Colonic mucosa (tissue), 4 donors: ENCODE results near the gene DCAF17. TPM values are rescaled to one million over a fixed set of nuclear protein-coding genes. Genes with fewer than 3 reads are reported as not detected.

Experiments used
- DNase-seq: peaks from one replicate; pipeline ENCODE4 v3.0.0-alpha.2; 2020
- H3K27ac ChIP-seq: fragments of 200-600 bp; one replicate; pipeline ENCODE4 v1.8.0; 2021
- H3K27me3 ChIP-seq: fragments of 200-600 bp; one replicate; pipeline ENCODE4 v1.8.0; 2021
- H3K36me3 ChIP-seq: fragments of 200-600 bp; one replicate; pipeline ENCODE4 v1.8.0; 2021
- H3K4me1 ChIP-seq: fragments of 200-600 bp; one replicate; pipeline ENCODE4 v1.8.0; 2021; ENCODE audit warnings: mild to moderate bottlenecking
- H3K4me3 ChIP-seq: fragments of 200-600 bp; one replicate; pipeline ENCODE4 v1.8.0; 2021
- H3K9ac ChIP-seq, 2 donors: one replicate each; pipeline ENCODE4 v1.7.0; 2013; ENCODE audit warnings: control low read depth in 2 of 2, low read depth in 2 of 2, low read length in 2 of 2
- H3K9me3 ChIP-seq: fragments of 200-600 bp; one replicate; pipeline ENCODE4 v1.8.0; 2021
- intact Hi-C: fragments of 100-400 bp; cut with DNase I; formaldehyde crosslinking; loops from one replicate; pipeline ENCODE4 v1.14.1; 2022
- total RNA-seq, 2 donors: library from RNA; stranded (reverse); fragmentation: NEBNext Ultra II Directional in 1 of 2; extraction: Animal tissue kit (Norgen Biotek cat#: 25700) in 1 of 2; gene quantifications; one replicate each; pipeline ENCODE4 v1.2.1, GENCODE V29; 2021
- TF ChIP-seq, protein P1 (sequence below): fragments of 200-600 bp; IDR thresholded peaks from one replicate; pipeline ENCODE4 v1.8.0; 2022; ENCODE audit warnings: antibody characterized with exemption, mild to moderate bottlenecking
- donor health status: healthy.
- donor health status: DM: no; HTN: no; CAD: no.
- donor health status: DM: no; HTN: no; CAD: no.

The DCAF17 gene
- total RNA-seq, 2 donors from 2014 or later = 9.7 to 10.2 TPM

DNA sequence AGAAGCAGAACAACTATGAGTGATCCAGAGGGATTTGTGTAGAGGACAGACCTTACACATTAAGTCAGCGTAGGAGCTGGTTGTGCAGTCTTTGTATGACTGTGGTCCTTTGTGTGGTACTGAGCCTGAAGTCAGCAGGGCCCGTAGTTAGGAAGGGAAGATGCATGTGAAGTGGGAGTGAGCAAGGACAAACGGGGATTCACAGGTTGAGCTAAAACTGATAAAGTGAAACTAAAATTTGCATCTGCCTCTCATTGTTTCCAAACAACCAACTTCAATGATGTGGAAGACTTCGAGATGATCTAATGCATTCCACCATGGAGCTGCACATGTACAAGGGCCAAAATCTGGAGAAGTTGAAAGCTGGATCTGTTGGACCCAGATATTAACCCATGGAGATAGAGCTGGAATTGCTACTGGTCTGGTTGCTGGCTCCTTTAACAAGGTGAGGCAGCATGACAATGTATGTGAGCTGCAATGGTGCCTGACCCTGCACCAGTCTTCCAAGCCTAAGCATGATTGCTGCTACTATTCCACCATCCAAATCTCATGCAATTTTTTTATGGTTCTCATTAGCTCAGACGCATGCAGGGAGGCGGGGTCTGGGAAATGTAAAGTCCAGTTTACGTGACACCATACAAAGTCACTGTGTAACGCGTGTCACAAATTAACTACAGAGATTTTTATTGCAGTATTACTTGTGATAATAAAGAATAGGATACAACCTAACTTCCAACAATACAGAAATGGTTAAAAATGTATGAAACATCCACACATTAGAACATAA is 76.1 kb downstream of the DCAF17 start:
- H3K27me3 ChIP-seq = no peaks in the 10 kb centered on the region
- no peaks in the 10 kb centered on the region for H3K9me3 ChIP-seq
- H3K4me1 ChIP-seq = no peaks in the 10 kb centered on the region
- no peak for DNase-seq
- no peak overlapping the region for H3K9ac ChIP-seq
- intact Hi-C loops = no loop called here
- no peak overlapping the region for H3K4me3 ChIP-seq
- TF ChIP-seq, protein P1, sequence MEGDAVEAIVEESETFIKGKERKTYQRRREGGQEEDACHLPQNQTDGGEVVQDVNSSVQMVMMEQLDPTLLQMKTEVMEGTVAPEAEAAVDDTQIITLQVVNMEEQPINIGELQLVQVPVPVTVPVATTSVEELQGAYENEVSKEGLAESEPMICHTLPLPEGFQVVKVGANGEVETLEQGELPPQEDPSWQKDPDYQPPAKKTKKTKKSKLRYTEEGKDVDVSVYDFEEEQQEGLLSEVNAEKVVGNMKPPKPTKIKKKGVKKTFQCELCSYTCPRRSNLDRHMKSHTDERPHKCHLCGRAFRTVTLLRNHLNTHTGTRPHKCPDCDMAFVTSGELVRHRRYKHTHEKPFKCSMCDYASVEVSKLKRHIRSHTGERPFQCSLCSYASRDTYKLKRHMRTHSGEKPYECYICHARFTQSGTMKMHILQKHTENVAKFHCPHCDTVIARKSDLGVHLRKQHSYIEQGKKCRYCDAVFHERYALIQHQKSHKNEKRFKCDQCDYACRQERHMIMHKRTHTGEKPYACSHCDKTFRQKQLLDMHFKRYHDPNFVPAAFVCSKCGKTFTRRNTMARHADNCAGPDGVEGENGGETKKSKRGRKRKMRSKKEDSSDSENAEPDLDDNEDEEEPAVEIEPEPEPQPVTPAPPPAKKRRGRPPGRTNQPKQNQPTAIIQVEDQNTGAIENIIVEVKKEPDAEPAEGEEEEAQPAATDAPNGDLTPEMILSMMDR = no peak
- H3K27ac ChIP-seq = no peak overlapping the region
- H3K36me3 ChIP-seq = no peaks in the 10 kb centered on the region

DNA sequence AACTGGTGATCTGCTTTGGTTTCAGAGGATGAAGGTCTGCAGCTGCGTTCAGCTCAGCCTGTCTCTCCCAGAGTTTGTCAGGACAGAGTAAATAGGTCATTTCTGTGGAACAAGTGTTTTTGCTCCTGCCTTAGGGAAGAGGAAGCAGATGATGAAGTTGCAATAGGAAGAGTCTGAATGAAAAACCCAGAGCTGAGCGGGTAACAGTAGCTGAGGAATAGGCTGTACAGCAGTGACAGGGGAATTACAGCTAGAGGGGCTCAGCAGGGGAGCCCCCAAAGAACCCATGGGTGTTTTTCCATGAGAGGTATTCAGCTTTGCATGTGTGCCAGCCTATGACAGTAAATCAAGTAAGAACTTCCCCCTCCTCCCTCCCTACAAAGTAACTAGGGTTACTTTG is 78.0 kb downstream of the DCAF17 start:
- Histone ChIP-seq H3K4me3 (no peak overlapping the region), H3K36me3 (no peaks in the 10 kb centered on the region), H3K27ac (no peak overlapping the region), H3K9ac (no peak overlapping the region), H3K4me1 (no peaks in the 10 kb centered on the region), H3K9me3 (no peaks in the 10 kb centered on the region), H3K27me3 (no peaks in the 10 kb centered on the region)
- intact Hi-C loops = no loop called here
- DNase-seq = no peak
- TF ChIP-seq, protein P1 = no peak

DNA sequence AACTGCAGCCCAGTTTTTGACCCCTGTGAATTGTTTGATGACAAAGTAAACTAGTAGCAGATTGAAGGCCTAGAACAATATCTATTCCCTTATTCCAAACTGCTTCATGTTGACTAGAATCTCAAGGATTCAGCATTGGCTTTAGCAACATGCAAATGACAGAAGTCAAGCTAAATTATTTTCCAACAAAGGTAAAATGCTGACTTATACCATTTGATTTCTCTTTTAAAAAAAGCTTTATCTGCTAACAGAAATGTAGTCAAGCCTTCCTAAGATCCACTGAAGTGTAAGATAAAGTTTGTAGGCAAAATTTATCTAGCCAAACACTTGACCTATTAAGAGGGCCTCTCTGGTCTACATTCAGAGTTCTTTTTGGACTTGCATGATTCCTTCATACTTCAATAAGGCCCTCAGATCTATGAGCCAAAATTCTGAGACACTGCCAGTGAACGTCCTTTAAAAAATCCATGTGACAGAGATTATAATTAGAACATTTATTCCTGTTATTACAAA is 78.7 kb downstream of the DCAF17 start:
- TF ChIP-seq, protein P1 = no peak
- DNase-seq = no peak
- H3K36me3 ChIP-seq = no peaks in the 10 kb centered on the region
- H3K9ac ChIP-seq = no peak overlapping the region
- H3K9me3 ChIP-seq = no peaks in the 10 kb centered on the region
- intact Hi-C loops = no loop called here
- no peaks in the 10 kb centered on the region for H3K4me1 ChIP-seq
- H3K27ac ChIP-seq = no peak overlapping the region
- no peaks in the 10 kb centered on the region for H3K27me3 ChIP-seq
- no peak overlapping the region for H3K4me3 ChIP-seq

DNA sequence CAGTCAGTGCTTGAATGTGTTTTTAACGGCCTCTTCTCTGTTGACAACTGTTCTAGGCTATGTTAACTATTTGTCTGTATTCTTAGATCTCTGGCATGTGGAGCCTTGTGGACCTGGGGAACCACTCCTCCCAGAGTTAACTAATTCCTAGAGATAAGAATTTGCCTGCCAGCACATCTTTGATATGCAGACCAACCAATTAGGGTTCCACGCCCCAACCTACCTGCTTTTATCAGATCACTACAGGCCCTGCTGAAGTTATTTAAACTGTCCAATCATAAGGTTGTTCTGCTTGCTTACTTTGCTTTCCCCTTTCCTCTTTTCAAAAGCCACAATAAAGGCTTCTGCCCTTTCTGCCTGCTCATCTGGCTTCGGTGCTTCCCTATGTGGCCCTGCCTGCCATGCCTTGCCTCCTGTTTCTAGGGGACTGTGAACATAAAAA is 79.7 kb downstream of the DCAF17 start:
- TF ChIP-seq, protein P1 = no peak
- H3K9me3 ChIP-seq = no peaks in the 10 kb centered on the region

DNA sequence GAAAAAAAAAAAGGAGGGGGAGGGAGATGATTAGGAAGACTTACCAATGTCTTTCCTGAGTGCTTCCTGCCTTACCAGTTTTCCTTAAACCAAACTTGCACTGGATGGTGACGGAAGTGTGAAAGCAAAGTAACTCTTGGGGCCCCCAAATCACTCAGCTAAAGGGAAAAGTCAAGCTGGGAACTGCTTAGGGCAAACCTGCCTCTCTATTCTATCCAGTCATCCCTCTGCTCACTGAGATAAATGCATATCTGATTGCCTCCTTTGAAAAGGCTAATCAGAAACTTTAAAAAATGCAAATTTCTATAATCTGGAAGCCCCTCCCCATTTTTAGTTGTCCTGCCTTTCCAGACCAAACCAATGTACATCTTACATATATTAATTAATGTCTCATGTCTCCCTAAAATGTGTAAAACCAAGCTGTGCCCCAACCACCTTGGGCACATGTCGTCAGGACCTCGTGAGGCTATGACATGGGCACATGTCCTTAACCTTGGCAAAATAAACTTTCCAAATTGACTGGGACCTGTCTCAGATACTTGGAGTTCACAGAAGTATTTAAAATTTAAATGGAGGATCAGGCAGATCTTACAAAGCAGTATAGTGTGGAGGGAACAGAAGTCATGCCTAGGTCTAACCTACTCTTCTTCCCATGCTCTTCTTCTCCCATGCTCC is 81.0 kb downstream of the DCAF17 start:
- Histone ChIP-seq H3K4me3 (no peak overlapping the region), H3K9ac (no peak overlapping the region), H3K27ac (no peak overlapping the region), H3K4me1 (no peaks in the 10 kb centered on the region), H3K9me3 (no peaks in the 10 kb centered on the region), H3K27me3 (no peaks in the 10 kb centered on the region), H3K36me3 (no peaks in the 10 kb centered on the region)
- DNase-seq = no peak
- TF ChIP-seq, protein P1 = no peak
- intact Hi-C loops = no loop called here

More for the DNA sequence above, 79.7 kb downstream of the DCAF17 start:
- no peaks in the 10 kb centered on the region for H3K4me1 ChIP-seq
- no peak overlapping the region for H3K4me3 ChIP-seq
- H3K36me3 ChIP-seq = no peaks in the 10 kb centered on the region
- no peaks in the 10 kb centered on the region for H3K27me3 ChIP-seq
- intact Hi-C loops = no loop called here
- no peak overlapping the region for H3K27ac ChIP-seq
- H3K9ac ChIP-seq = no peak overlapping the region
- no peak for DNase-seq
